A549 (cell line): ENCODE data around the gene ARHGAP25.

Experiments used
- CTCF ChIP-seq: fragments of >200 bp; sonication (Bioruptor Twin); formaldehyde crosslinking; IDR thresholded peaks from 3 replicates; pipeline ENCODE4 v1.5.1; 2016
- FOXS1 ChIP-seq: fragments of 250-450 bp; sonication (Bioruptor Pico); IDR thresholded peaks from 2 replicates; pipeline ENCODE4 v1.5.0; 2020; ENCODE audit warnings: mild to moderate bottlenecking, moderate library complexity

GRCh38 chr2:68865108-68865507, 130.5 kb downstream of the ARHGAP25 start:
- no peak for TF ChIP-seq FOXS1 (CRISPR knock-in tag)
- TF ChIP-seq CTCF, result no peak
